ENCODE data around the gene MAPKAPK5. TPM values are rescaled to one million over a fixed set of nuclear protein-coding genes. Genes with fewer than 3 reads are reported as not detected.

The MAPKAPK5 gene
- total and polyA plus RNA-seq, 2 donors (not counting 3 experiments of a cell fraction or from before 2014, with no cell fraction given), result 22.8 to 47.1 TPM

- CTCF ChIA-PET, result no interaction called here
- H4K20me1 ChIP-seq (replicated peaks; ENCODE audit: control insufficient read depth, extremely low read depth, insufficient read depth, low read length), result no peaks in the 10 kb centered on the region
- no peak overlapping the region for H2AFZ ChIP-seq (ENCODE audit: low read depth, low read length)
- H3K79me2 ChIP-seq (ENCODE audit: control insufficient read depth, insufficient read depth, low read length), result peaks cover 18% of the 10 kb centered on the region
- no peak overlapping the region for H3K27ac ChIP-seq (ENCODE audit: insufficient read depth, low read depth, low read length)
- no peak overlapping the region for H3K9ac ChIP-seq (replicated peaks; ENCODE audit: extremely low read depth, insufficient read depth, low read length)
- H3K4me3 ChIP-seq (replicated peaks in 1 of 3; ENCODE audit: insufficient read depth in 1 of 3, low read depth in 1 of 3, low read length in 3 of 3), result no peak overlapping the region
- DNase-seq (ENCODE audit: low read depth, low spot score) (no peak), FAIRE-seq (no peak)
- dilution Hi-C loops (cut with MboI; ENCODE audit: extremely low pct_ligation_motif_present, low sequenced_read_pairs) (no loop called here), intact Hi-C loops (cut with micrococcal nuclease) (no loop called here)
- no peaks in the 10 kb centered on the region for H3K9me3 ChIP-seq (replicated peaks; ENCODE audit: control insufficient read depth, insufficient read depth, low read length)
- TF ChIP-seq, protein P1, sequence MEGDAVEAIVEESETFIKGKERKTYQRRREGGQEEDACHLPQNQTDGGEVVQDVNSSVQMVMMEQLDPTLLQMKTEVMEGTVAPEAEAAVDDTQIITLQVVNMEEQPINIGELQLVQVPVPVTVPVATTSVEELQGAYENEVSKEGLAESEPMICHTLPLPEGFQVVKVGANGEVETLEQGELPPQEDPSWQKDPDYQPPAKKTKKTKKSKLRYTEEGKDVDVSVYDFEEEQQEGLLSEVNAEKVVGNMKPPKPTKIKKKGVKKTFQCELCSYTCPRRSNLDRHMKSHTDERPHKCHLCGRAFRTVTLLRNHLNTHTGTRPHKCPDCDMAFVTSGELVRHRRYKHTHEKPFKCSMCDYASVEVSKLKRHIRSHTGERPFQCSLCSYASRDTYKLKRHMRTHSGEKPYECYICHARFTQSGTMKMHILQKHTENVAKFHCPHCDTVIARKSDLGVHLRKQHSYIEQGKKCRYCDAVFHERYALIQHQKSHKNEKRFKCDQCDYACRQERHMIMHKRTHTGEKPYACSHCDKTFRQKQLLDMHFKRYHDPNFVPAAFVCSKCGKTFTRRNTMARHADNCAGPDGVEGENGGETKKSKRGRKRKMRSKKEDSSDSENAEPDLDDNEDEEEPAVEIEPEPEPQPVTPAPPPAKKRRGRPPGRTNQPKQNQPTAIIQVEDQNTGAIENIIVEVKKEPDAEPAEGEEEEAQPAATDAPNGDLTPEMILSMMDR (IDR thresholded peaks at IDR 0.05; ENCODE audit: extremely low read depth in 1 of 2, insufficient read depth in 1 of 2, low read depth in 1 of 2, low read length in 2 of 2), result no peak
- H3K27me3 ChIP-seq (ENCODE audit: control insufficient read depth in 2 of 2, insufficient read depth in 2 of 2, low read length in 2 of 2), result no peaks in the 10 kb centered on the region
- POLR2A ChIA-PET, result no interaction called here
- no peaks in the 10 kb centered on the region for H3K4me1 ChIP-seq (ENCODE audit: control insufficient read depth, extremely low read depth, insufficient read depth, low read length)
- peaks cover 2% of the 10 kb centered on the region for H3K9me1 ChIP-seq (replicated peaks; ENCODE audit: control insufficient read depth, extremely low read depth, insufficient read depth, low read length)
- no peak overlapping the region for H3K4me2 ChIP-seq (ENCODE audit: insufficient read depth, low read length)
- H3K36me3 ChIP-seq (ENCODE audit: control insufficient read depth in 2 of 2, extremely low read depth in 1 of 2, insufficient read depth in 2 of 2, low read length in 2 of 2), result peaks cover 24 to 25% of the 10 kb centered on the region in 2 experiments
- BruUV-seq (replicated peaks), result no TSS peak
These were observed 25.5 kb downstream of the MAPKAPK5 start for GRCh38 chr12:111867531-111867930.

DNA sequence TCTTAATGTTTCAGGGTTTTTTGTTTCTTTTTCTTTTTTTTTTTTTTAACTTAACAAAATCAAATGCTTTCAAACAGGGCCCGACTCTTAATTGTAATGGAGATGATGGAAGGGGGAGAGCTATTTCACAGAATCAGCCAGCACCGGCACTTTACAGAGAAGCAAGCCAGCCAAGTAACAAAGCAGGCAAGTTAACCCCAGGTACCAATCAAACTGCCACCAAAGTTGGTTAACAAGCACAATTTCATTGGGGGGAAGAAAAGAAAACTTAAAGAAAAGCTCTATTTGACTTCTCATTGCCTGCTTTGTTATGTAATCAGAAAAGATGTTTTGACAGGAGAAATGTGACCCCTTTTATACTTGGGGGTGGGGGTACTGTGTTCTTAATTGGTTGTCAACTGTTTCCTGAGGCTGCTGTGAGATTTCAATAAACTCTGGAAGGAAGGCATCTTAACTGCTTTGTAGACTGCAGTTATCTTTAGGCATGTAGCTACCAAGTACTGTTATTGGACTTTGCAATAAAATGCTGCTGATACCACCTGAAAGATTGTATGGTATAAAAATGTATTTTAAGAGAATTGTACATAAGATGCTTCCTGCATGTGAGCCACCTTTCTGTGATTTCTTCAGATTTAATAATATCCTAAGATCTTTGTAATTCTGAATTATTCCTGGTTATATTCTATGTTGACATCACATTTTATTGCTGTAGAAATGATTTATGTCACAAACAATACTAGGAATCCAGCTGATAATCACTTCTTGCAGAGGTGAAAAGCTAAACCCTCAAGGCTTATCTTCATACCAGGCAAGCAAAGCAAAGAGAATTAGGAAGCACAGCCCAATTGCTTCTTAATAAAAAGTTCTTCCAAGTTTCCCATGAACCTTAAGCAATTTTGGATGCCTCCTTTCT is 26.9 kb downstream of the MAPKAPK5 start:
- Histone ChIP-seq H3K79me2 (ENCODE audit: control insufficient read depth, insufficient read depth, low read length) (peaks cover 6% of the 10 kb centered on the region), H3K4me3 (replicated peaks in 1 of 3; ENCODE audit: insufficient read depth in 1 of 3, low read depth in 1 of 3, low read length in 3 of 3) (no peak overlapping the region), H3K27me3 (ENCODE audit: control insufficient read depth in 2 of 2, insufficient read depth in 2 of 2, low read length in 2 of 2) (no peaks in the 10 kb centered on the region), H3K4me2 (ENCODE audit: insufficient read depth, low read length) (no peak overlapping the region), H2AFZ (ENCODE audit: low read depth, low read length) (no peak overlapping the region), H3K27ac (ENCODE audit: insufficient read depth, low read depth, low read length) (no peak overlapping the region), H3K9me1 (replicated peaks; ENCODE audit: control insufficient read depth, extremely low read depth, insufficient read depth, low read length) (peaks cover 2% of the 10 kb centered on the region), H4K20me1 (replicated peaks; ENCODE audit: control insufficient read depth, extremely low read depth, insufficient read depth, low read length) (no peaks in the 10 kb centered on the region), H3K36me3 (ENCODE audit: control insufficient read depth in 2 of 2, extremely low read depth in 1 of 2, insufficient read depth in 2 of 2, low read length in 2 of 2) (peaks cover 24 to 25% of the 10 kb centered on the region in 2 experiments), H3K4me1 (ENCODE audit: control insufficient read depth, extremely low read depth, insufficient read depth, low read length) (no peaks in the 10 kb centered on the region), H3K9me3 (replicated peaks; ENCODE audit: control insufficient read depth, insufficient read depth, low read length) (no peaks in the 10 kb centered on the region), H3K9ac (replicated peaks; ENCODE audit: extremely low read depth, insufficient read depth, low read length) (no peak overlapping the region)
- intact Hi-C loops (cut with micrococcal nuclease), result no loop called here
- dilution Hi-C loops (cut with MboI; ENCODE audit: extremely low pct_ligation_motif_present, low sequenced_read_pairs), result no loop called here
- TF ChIP-seq FOS (IDR thresholded peaks at IDR 0.05; ENCODE audit: borderline replicate concordance, insufficient read depth, low read length), result no peak
- TF ChIP-seq MYC (IDR thresholded peaks at IDR 0.05; ENCODE audit: low read depth, low read length), result no peak
- no peak for TF ChIP-seq MAX (IDR thresholded peaks at IDR 0.05; ENCODE audit: insufficient read depth, insufficient read length)
- no peak for TF ChIP-seq POLR2AphosphoS5 (IDR thresholded peaks at IDR 0.05; ENCODE audit: insufficient read depth, low read depth, low read length)
- no peak for TF ChIP-seq JUN (IDR thresholded peaks at IDR 0.05; ENCODE audit: borderline replicate concordance, insufficient read depth, insufficient read length, low read depth)
- TF ChIP-seq, protein P1 (IDR thresholded peaks at IDR 0.05; ENCODE audit: extremely low read depth in 1 of 2, insufficient read depth in 1 of 2, low read depth in 1 of 2, low read length in 2 of 2), result no peak
- TF ChIP-seq EZH2 (IDR thresholded peaks at IDR 0.05; ENCODE audit: borderline replicate concordance, low read depth, low read length, severe bottlenecking), result no peak
- no peak for TF ChIP-seq POLR2A (IDR thresholded peaks at IDR 0.05; ENCODE audit: low read depth, low read length)
- TF ChIP-seq GATA2 (IDR thresholded peaks at IDR 0.05; ENCODE audit: insufficient read depth, insufficient read length, low read depth, low read length), result no peak
- BruUV-seq (replicated peaks), result no TSS peak
- POLR2A ChIA-PET, result no interaction called here
- no peak for DNase-seq (ENCODE audit: low read depth, low spot score)
- CTCF ChIA-PET, result interaction anchor here (1.0 to 1.5 kb wide), 4 partner anchors 9 to 107 kb away, joined by 3 to 5 read pairs (median 3); no protein-coding TSS in a partner anchor
- no peak for FAIRE-seq

Data from endothelial cell of umbilical vein (primary cell).